Aorta (tissue), 5 donors: ENCODE measurements around the gene ARFGAP3. TPM values are rescaled to one million over a fixed set of nuclear protein-coding genes. Genes with fewer than 3 reads are reported as not detected.
"Not testable (repeated sequence)": the region's sequence is repeated elsewhere in the genome, so short reads cannot be mapped to it uniquely, and the experiment has no call there.

Source experiments
- ATAC-seq: fragments of 200-7000 bp; cut with Tn5 transposase; one replicate; pipeline ENCODE4 v1.9.1; 2022; ENCODE audit warnings: moderate library complexity; ENCODE audit not compliant: low FRiP score
- DNase-seq, 2 donors: peaks; one replicate each; pipeline ENCODE4 v3.0.0-alpha.2; 2020
- H3K27ac ChIP-seq, 2 donors: one replicate each; pipeline ENCODE4 v1.5.1; 2013; ENCODE audit warnings: low read length in 2 of 2, mild to moderate bottlenecking in 2 of 2, moderate library complexity in 2 of 2, control low read depth in 1 of 2, inconsistent platforms in 1 of 2, low read depth in 1 of 2
- H3K27me3 ChIP-seq, 2 donors: one replicate each; pipeline ENCODE4 v1.6.1; 2013; ENCODE audit warnings: control low read depth in 1 of 2, low read length in 1 of 2, mild to moderate bottlenecking in 1 of 2, moderate library complexity in 1 of 2; ENCODE audit not compliant: insufficient read depth in 2 of 2, control insufficient read depth in 1 of 2
- H3K36me3 ChIP-seq, 2 donors: one replicate each; pipeline ENCODE4 v1.6.1; 2013; ENCODE audit warnings: control low read depth in 1 of 2, low read length in 1 of 2, mild to moderate bottlenecking in 1 of 2; ENCODE audit not compliant: insufficient read depth in 2 of 2, control insufficient read depth in 1 of 2
- H3K4me1 ChIP-seq, 2 donors: one replicate each; pipeline ENCODE4 v1.6.1; 2013; ENCODE audit warnings: low read length in 2 of 2, control low read depth in 1 of 2, mild to moderate bottlenecking in 1 of 2, moderate library complexity in 1 of 2; ENCODE audit not compliant: insufficient read depth in 2 of 2, control insufficient read depth in 1 of 2
- H3K4me3 ChIP-seq, 2 donors: one replicate each; pipeline ENCODE4 v1.5.1; 2013; ENCODE audit warnings: low read length in 2 of 2, control low read depth in 1 of 2, mild to moderate bottlenecking in 1 of 2
- H3K9me3 ChIP-seq: one replicate; pipeline ENCODE4 v1.6.1; 2013; ENCODE audit warnings: mild to moderate bottlenecking, low read length; ENCODE audit not compliant: control insufficient read depth
- WGBS, 2 donors: extraction: QIAGEN DNeasy Blood & Tissue Kit; methylation state at CpG; one replicate each; pipeline ENCODE4 v1.1.7; 2013; 5-methylcytosine and 5-hydroxymethylcytosine counted together
- intact Hi-C, 2 donors: fragments of 100-400 bp; cut with DNase I; formaldehyde crosslinking; loops; one replicate each; pipeline versions ENCODE4 v1.14.2 to v1.15.0; 2022
- polyA plus RNA-seq, 2 donors: library from polyadenylated mRNA; stranded (reverse); fragments of 200-250 nt; gene quantifications; one replicate each; pipeline ENCODE4 v1.2.3, GENCODE V29; 2013
- total RNA-seq, 2 donors: library from RNA; stranded (reverse); fragmentation: NEBNext Ultra II Directional; extraction: Animal tissue kit (Norgen Biotek cat#: 25700); gene quantifications; one replicate each; pipeline ENCODE4 v1.2.1, GENCODE V29; 2021
- donor health status: healthy with polysubstance abuse.
- donor health status: Bipolar disorder and iron deficiency.
- donor health status: DM: no; HTN: no; CAD: no.
- donor health status: DM: no; HTN: no; CAD: no.
- donor health status: DM: yes; HTN: yes; CAD: no.

Gene ARFGAP3
- total and polyA plus RNA-seq, 4 donors, result 40.1 to 60.5 (median 44.8) TPM

DNA sequence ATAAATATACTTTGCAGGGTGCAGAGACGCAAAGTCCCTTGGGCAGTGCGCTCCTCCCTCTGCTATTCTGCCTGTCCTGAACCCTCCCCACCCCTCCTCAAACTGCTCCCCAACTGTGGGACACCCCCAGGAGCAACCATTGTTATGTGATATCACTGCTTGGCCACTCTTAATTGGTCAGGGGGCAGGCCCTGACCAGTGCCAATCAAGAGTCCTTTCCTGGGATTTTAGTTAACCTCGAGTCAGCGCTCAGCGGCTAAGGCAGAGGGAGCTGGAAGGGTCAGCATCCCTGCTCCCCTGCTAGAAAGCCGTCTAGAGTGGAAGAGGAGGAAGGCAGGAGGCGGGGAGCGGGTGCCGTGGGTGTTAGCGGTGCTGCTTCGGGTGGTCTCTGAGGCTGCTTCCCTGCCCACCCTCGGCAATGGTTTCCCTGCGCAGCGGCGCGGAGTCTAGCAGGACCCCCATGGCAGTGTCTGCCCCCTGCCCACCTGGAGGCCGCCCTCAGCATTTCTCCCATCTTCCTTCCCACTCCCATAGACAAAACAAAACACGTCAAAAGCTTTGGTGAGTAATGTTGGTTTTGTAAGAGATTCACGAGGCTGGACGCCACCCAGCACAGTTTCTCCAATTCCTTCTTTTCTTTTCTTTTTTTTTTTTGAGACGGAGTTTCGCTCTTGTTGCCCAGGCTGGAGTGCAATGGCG is 98.0 kb downstream of the ARFGAP3 start:
- H3K36me3 ChIP-seq, result no peaks in the 10 kb centered on the region
- H3K9me3 ChIP-seq, result no peaks in the 10 kb centered on the region
- DNase-seq, result no peak
- WGBS, 2 donors, result 71 to 73% methylated on average over 23 of the region's 23 CpGs
- H3K27me3 ChIP-seq, result no peaks in the 10 kb centered on the region
- intact Hi-C loops, result no loop called here
- no peak overlapping the region for H3K4me3 ChIP-seq
- H3K4me1 ChIP-seq, result no peaks in the 10 kb centered on the region
- no peak for ATAC-seq
- H3K27ac ChIP-seq, result no peak overlapping the region

DNA sequence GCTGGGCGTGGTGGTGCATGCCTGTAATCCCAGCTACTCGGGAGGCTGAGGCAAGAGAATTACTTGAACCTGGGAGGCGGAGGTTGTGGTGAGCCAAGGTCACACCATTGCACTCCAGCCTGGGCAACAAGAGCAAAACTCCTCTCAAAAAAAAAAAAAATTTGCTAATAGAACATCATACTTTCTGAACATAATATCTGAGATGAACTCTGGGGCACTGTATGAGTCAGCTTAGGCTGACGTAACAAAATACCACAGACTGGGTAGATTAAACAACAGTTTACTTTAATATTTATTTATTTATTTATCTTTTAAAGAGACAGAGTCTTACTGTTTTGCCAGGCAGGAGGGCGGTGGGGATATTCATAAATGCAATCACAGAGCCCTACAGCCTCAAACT is 101.5 kb downstream of the ARFGAP3 start:
- H3K4me3 ChIP-seq, result not testable (repeated sequence)

DNA sequence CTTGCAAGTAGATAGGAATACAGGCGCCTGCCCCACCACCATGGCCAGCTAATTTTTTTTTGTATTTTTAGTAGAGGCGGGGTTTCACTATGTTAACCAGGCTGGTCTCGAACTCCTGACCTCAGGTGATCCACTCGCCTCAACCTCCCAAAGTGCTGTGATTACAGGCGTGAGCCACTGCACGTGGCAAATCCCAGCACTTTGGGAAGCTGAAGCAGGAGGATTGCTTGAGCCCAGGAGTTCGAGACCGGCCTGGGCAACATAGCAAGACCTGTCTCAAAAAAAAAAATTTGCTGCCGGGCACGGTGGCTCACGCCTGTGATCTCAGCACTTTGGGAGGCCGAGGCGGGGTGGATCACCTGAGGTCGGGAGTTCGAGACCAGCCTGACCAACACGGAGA is 102.0 kb downstream of the ARFGAP3 start:
- 88 to 92% methylated on average over 15 to 16 of the region's 16 CpGs for WGBS, 2 donors
- H3K27ac ChIP-seq, H3K27me3 ChIP-seq: not testable (repeated sequence)

More for the DNA sequence above, 101.5 kb downstream of the ARFGAP3 start:
- H3K4me1 ChIP-seq, DNase-seq, H3K27ac ChIP-seq, intact Hi-C loops, H3K9me3 ChIP-seq, ATAC-seq, H3K36me3 ChIP-seq, H3K27me3 ChIP-seq: not testable (repeated sequence)
- 67 to 74% methylated on average over 5 of the region's 5 CpGs for WGBS, 2 donors

DNA sequence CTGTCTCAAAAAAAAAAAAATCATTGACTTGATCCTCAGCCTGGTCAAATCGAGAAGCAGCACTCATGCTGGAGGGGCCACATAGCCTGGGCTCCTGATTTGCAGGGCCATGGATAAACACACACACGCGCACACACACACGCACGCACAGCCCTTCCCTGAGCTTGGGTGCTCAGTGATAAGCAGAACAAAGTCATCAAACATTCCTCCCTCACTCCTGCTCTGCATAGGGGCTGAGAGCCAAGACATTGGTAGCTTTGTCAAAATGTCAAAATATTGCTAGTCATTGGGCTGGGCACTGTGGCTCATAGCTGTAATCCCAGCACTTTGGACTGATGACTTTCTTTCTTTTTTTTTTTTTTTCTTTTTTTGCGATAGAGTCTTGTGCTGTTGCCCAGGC is 102.4 kb downstream of the ARFGAP3 start:
- H3K27ac ChIP-seq, result no peak overlapping the region
- peak; percentile 17 for ATAC-seq
- 11 to 29% methylated on average over 6 of the region's 6 CpGs for WGBS, 2 donors

More for the DNA sequence above, 102.0 kb downstream of the ARFGAP3 start:
- H3K36me3 ChIP-seq, H3K9me3 ChIP-seq, DNase-seq, intact Hi-C loops, H3K4me3 ChIP-seq, ATAC-seq, H3K4me1 ChIP-seq: not testable (repeated sequence)

DNA sequence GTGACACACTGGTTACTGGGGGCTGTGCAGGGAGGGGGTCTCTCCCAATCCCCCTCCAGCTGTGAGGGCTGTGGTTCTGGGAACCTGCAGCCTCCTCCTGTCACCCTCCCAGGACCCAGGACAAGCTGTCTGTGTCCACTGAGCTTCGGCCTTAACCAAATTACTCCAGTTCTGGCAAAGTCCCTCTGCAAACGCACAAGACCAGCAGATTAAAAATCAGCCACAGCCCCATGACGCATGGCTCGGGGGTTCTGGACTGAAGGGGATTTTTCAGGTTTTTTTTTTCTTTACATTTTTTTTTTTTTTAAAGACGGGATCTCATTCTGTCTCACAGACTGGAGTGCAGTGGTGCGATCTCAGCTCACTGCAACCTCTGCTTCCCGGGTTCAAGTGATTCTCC is 104.2 kb downstream of the ARFGAP3 start:
- no peaks in the 10 kb centered on the region for H3K4me1 ChIP-seq
- 85 to 87% methylated on average over 7 of the region's 7 CpGs for WGBS, 2 donors
- ATAC-seq, result no peak
- no peak overlapping the region for H3K4me3 ChIP-seq
- no peaks in the 10 kb centered on the region for H3K9me3 ChIP-seq
- intact Hi-C loops, result no loop called here
- H3K27me3 ChIP-seq, result no peaks in the 10 kb centered on the region
- H3K27ac ChIP-seq, result no peak overlapping the region
- no peaks in the 10 kb centered on the region for H3K36me3 ChIP-seq
- no peak for DNase-seq

More for the DNA sequence above, 102.4 kb downstream of the ARFGAP3 start:
- intact Hi-C loops, result no loop called here
- no peak overlapping the region for H3K4me3 ChIP-seq
- H3K36me3 ChIP-seq, result no peaks in the 10 kb centered on the region
- no peak for DNase-seq
- H3K9me3 ChIP-seq, result no peaks in the 10 kb centered on the region
- no peaks in the 10 kb centered on the region for H3K4me1 ChIP-seq
- H3K27me3 ChIP-seq, result no peaks in the 10 kb centered on the region

DNA sequence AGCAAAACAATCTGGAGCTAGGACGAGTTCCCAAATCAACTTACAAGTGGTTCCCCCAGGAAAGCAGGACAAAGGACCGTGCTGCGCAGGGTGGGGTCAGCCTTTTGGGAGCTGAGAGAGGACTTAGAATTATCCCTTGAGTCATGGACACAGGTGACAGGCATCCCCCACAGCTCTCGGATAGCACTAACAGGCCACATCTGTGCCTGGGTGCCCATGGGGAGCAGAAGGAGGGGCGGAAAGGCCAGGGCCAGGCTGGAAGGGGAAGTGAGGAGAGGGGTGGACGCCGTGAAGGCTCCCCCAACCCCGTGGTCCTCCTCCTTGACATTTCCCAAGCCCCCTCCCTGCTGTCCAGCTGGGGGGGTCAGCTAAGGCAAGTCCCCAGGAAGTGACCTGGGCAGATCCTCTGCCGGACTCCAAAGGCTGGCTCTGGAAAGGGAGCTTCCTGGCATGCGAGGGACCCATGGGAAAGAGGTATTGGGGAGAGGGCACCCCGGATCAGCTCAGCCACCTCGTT is 104.8 kb downstream of the ARFGAP3 start:
- H3K36me3 ChIP-seq, result no peaks in the 10 kb centered on the region
- WGBS, 2 donors, result 71 to 72% methylated on average over 12 of the region's 12 CpGs
- H3K27ac ChIP-seq, result no peak overlapping the region
- no peak overlapping the region for H3K4me3 ChIP-seq
- ATAC-seq (peak; percentile 26), DNase-seq (no peak)
- no peaks in the 10 kb centered on the region for H3K4me1 ChIP-seq
- intact Hi-C loops, result no loop called here
- no peaks in the 10 kb centered on the region for H3K27me3 ChIP-seq
- no peaks in the 10 kb centered on the region for H3K9me3 ChIP-seq

DNA sequence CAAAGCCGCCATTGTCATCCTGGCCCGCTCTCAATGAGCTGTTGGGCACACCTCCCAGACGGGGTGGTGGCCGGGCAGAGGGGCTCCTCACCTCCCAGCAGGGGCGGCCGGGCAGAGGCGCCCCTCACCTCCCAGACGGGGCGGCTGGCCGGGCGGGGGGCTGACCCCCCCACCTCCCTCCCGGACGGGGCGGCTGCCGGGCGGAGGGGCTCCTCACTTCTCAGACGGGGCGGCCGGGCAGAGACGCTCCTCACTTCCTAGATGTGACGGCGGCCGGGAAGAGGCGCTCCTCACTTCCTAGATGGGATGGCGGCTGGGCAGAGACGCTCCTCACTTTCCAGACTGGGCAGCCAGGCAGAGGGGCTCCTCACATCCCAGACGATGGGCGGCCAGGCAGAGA is 106.7 kb downstream of the ARFGAP3 start:
- H3K36me3 ChIP-seq, H3K4me1 ChIP-seq, H3K9me3 ChIP-seq, H3K27me3 ChIP-seq, ATAC-seq, DNase-seq, H3K27ac ChIP-seq, H3K4me3 ChIP-seq, intact Hi-C loops: not testable (repeated sequence)
- WGBS, 2 donors, result 91 to 92% methylated on average over 12 to 26 of the region's 28 CpGs

DNA sequence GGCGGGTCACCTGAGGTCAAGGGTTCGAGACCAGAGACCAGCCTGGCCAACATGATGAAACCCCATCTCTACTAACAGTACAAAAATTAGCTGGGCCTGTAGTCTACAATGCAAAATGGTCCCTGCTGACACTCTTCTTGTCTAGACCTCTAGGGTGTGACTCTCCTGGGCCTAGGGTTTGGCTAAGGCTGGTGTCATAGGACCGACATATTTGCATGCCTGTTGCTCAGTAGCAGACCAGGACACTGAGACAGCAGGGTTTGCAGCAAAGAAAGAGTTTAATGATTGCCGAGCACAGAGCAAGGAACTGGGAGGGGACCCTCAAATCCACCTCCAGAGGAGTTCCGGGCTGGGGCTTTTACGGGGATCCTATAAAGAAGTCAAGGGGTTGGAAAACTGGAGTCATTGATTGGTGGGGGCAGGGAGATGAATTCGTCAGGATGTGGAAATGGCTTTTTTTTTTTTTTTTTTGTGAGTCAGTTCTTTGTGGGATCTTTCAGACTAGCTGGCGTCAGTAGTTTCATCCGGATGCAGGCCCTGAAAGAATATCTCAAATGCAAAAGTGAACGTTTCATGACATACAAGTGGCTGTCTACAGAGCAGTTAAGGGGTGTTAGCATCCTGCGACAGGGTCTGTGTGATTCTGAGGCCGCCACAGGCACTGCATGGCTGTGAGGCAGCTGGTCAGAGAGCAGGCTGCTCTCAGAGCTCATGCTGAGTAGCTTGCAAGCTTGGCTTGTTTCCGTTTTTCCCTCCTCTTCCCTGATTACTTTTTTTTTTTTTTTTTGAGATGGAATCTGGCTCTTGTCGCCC is 109.2 kb downstream of the ARFGAP3 start:
- no peak overlapping the region for H3K4me3 ChIP-seq
- 80 to 86% methylated on average over 14 of the region's 14 CpGs for WGBS, 2 donors
- no peaks in the 10 kb centered on the region for H3K36me3 ChIP-seq
- no peaks in the 10 kb centered on the region for H3K4me1 ChIP-seq
- intact Hi-C loops, result loop anchor here in 1 of 2 donors (5.0 kb wide), 1 partner anchor 61 kb away; no protein-coding TSS in a partner anchor
- DNase-seq (no peak), ATAC-seq (peak; percentile 3)
- no peak overlapping the region for H3K27ac ChIP-seq
- H3K27me3 ChIP-seq, result no peaks in the 10 kb centered on the region
- H3K9me3 ChIP-seq, result no peaks in the 10 kb centered on the region
